ENCODE measurements around the gene ELF3. TPM values are rescaled to one million over a fixed set of nuclear protein-coding genes. Genes with fewer than 3 reads are reported as not detected.

The ELF3 gene
- total and polyA plus RNA-seq, 2 experiments from 2014 or later: 12.3 to 19.5 TPM

DNA sequence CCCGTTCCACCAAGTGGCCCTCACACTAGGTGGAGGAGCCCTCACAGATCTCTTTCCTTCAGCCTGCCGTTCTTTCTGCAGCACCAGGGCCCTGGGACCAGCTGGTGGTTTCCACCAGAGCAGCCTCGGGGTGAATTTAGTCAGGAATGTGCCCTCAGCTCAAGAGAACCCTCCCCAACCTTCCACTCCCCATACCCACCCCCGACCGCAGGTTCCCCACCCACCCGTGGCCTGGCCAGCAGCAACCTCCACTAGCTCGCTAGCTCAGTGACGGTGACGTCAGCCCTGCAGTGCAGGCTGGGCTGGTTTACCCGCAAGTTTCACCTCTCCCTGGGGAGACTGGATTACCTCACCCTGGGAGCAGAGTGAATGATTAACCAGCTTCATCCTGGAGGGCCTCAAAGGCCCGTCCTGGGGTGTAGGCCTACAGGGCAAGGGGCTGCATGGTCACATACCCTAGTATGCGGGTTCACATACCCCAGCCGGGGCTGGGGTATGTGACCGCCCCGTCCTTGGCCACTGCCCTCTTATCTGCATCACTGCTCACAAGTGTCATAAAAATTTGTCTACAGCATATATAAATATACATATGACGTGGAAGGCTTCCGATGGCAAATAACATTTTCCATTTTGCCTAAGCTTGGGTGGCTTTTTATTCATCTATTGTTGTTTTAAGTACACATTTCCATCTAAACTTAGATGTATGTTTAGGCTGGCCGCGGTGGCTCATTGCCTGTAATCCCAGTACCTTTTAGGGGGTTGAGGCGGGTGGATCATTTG, 24.5 kb downstream of the ELF3 start:
- Histone ChIP-seq H2AFZ (no peak overlapping the region), H3K4me3 (no peak overlapping the region), H3K4me1 (ENCODE audit: insufficient read depth) (no peaks in the 10 kb centered on the region), H3K4me2 (no peak overlapping the region), H3K27ac (ENCODE audit: low read depth) (no peak overlapping the region), H3K79me2 (replicated peaks; ENCODE audit: insufficient read depth) (no peaks in the 10 kb centered on the region), H4K20me1 (replicated peaks; ENCODE audit: insufficient read depth) (no peaks in the 10 kb centered on the region), H3F3A (replicated peaks; ENCODE audit: low read depth) (no peaks in the 10 kb centered on the region), H3K36me3 (ENCODE audit: insufficient read depth) (no peaks in the 10 kb centered on the region), H3K9me2 (ENCODE audit: insufficient read depth) (no peaks in the 10 kb centered on the region), H3K27me3 (ENCODE audit: insufficient read depth) (no peaks in the 10 kb centered on the region)
- ATAC-seq (peak; percentile 85), DNase-seq (ENCODE audit: low spot score) (no peak)
- Mint-ChIP-seq H3K36me3 (ENCODE audit: low read depth) (no peaks in the 10 kb centered on the region), H3K27me3 (ENCODE audit: insufficient read depth, low read depth, poor library complexity) (no peaks in the 10 kb centered on the region), H3K4me1 (peaks cover 5% of the 10 kb centered on the region; the same call in 1 of the 3 replicates), H3K27ac (no peak overlapping the region), H3K4me3 (no peak overlapping the region), H3K9me3 (no peaks in the 10 kb centered on the region)
- TF ChIP-seq ETS1 (IDR thresholded peaks at IDR 0.05): no peak
- TF ChIP-seq EZH2phosphoT487 (IDR thresholded peaks at IDR 0.05; ENCODE audit: unreplicated experiment): no peak
- no peak for TF ChIP-seq REST (IDR thresholded peaks at IDR 0.05; ENCODE audit: unreplicated experiment)
- TF ChIP-seq ZNF114 (CRISPR knock-in tag; IDR thresholded peaks at IDR 0.05): no peak
- no peak for TF ChIP-seq EZH2 (IDR thresholded peaks at IDR 0.05; ENCODE audit: low read depth, unreplicated experiment)
- TF ChIP-seq ZNF331 (CRISPR knock-in tag; IDR thresholded peaks at IDR 0.05; ENCODE audit: low read depth): no peak
- TF ChIP-seq, protein P1, sequence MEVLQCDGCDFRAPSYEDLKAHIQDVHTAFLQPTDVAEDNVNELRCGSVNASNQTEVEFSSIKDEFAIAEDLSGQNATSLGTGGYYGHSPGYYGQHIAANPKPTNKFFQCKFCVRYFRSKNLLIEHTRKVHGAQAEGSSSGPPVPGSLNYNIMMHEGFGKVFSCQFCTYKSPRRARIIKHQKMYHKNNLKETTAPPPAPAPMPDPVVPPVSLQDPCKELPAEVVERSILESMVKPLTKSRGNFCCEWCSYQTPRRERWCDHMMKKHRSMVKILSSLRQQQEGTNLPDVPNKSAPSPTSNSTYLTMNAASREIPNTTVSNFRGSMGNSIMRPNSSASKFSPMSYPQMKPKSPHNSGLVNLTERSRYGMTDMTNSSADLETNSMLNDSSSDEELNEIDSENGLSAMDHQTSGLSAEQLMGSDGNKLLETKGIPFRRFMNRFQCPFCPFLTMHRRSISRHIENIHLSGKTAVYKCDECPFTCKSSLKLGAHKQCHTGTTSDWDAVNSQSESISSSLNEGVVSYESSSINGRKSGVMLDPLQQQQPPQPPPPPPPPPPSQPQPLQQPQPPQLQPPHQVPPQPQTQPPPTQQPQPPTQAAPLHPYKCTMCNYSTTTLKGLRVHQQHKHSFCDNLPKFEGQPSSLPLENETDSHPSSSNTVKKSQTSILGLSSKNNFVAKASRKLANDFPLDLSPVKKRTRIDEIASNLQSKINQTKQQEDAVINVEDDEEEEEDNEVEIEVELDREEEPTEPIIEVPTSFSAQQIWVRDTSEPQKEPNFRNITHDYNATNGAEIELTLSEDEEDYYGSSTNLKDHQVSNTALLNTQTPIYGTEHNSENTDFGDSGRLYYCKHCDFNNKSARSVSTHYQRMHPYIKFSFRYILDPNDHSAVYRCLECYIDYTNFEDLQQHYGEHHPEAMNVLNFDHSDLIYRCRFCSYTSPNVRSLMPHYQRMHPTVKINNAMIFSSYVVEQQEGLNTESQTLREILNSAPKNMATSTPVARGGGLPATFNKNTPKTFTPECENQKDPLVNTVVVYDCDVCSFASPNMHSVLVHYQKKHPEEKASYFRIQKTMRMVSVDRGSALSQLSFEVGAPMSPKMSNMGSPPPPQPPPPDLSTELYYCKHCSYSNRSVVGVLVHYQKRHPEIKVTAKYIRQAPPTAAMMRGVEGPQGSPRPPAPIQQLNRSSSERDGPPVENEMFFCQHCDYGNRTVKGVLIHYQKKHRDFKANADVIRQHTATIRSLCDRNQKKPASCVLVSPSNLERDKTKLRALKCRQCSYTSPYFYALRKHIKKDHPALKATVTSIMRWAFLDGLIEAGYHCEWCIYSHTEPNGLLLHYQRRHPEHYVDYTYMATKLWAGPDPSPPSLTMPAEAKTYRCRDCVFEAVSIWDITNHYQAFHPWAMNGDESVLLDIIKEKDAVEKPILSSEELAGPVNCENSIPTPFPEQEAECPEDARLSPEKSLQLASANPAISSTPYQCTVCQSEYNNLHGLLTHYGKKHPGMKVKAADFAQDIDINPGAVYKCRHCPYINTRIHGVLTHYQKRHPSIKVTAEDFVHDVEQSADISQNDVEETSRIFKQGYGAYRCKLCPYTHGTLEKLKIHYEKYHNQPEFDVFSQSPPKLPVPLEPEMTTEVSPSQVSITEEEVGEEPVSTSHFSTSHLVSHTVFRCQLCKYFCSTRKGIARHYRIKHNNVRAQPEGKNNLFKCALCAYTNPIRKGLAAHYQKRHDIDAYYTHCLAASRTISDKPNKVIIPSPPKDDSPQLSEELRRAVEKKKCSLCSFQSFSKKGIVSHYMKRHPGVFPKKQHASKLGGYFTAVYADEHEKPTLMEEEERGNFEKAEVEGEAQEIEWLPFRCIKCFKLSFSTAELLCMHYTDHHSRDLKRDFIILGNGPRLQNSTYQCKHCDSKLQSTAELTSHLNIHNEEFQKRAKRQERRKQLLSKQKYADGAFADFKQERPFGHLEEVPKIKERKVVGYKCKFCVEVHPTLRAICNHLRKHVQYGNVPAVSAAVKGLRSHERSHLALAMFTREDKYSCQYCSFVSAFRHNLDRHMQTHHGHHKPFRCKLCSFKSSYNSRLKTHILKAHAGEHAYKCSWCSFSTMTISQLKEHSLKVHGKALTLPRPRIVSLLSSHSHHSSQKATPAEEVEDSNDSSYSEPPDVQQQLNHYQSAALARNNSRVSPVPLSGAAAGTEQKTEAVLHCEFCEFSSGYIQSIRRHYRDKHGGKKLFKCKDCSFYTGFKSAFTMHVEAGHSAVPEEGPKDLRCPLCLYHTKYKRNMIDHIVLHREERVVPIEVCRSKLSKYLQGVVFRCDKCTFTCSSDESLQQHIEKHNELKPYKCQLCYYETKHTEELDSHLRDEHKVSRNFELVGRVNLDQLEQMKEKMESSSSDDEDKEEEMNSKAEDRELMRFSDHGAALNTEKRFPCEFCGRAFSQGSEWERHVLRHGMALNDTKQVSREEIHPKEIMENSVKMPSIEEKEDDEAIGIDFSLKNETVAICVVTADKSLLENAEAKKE (CRISPR knock-in tag; IDR thresholded peaks at IDR 0.05): no peak
- TF ChIP-seq POLR2AphosphoS5 (IDR thresholded peaks at IDR 0.05; ENCODE audit: low read depth): no peak
- no peak for TF ChIP-seq CTCF (conservative IDR thresholded peaks at IDR 0.05; ENCODE audit: low read depth in 2 of 2)
- TF ChIP-seq NANOG (IDR thresholded peaks at IDR 0.05; ENCODE audit: borderline replicate concordance): no peak
- TF ChIP-seq CREB1 (CRISPR knock-in tag; IDR thresholded peaks at IDR 0.05; ENCODE audit: low read depth): no peak
- no peak for TF ChIP-seq STAT1 (IDR thresholded peaks at IDR 0.05; ENCODE audit: unreplicated experiment)

Measured in GM23338 (cell line).